ENCODE data around the gene ADGRL3. TPM values are rescaled to one million over a fixed set of nuclear protein-coding genes. Genes with fewer than 3 reads are reported as not detected.

The ADGRL3 gene
- total and polyA plus RNA-seq, 2 donors (not counting 1 experiment from before 2014, with no cell fraction given), result not detected

- ChIA-PET POLR2A (no interaction called here), CTCF (no interaction called here)
- Mint-ChIP-seq H3K27ac (no peak overlapping the region), H3K4me3 (no peak overlapping the region), H3K9me3 (ENCODE audit: insufficient read depth) (peaks cover 2% of the 10 kb centered on the region), H3K4me1 (no peaks in the 10 kb centered on the region), H3K27me3 (no peaks in the 10 kb centered on the region)
- Histone ChIP-seq H3K27ac (ENCODE audit: low read length in 2 of 2) (no peak overlapping the region), H2AFZ (ENCODE audit: insufficient read depth, low read depth, low read length, poor library complexity, severe bottlenecking) (no peak overlapping the region), H3K4me2 (replicated peaks; ENCODE audit: low read depth, low read length, poor library complexity, severe bottlenecking) (no peak overlapping the region), H3K4me1 (ENCODE audit: control insufficient read depth in 2 of 2, insufficient read depth in 2 of 2, low read length in 2 of 2) (no peaks in the 10 kb centered on the region), H3K79me2 (ENCODE audit: control insufficient read depth, insufficient read depth, low read length) (no peaks in the 10 kb centered on the region), H3K9me3 (ENCODE audit: control extremely low read depth in 1 of 3, control insufficient read depth in 2 of 3, insufficient read depth in 1 of 3, low read length in 2 of 3) (no peaks in the 10 kb centered on the region), H3K9ac (ENCODE audit: low read length) (no peak overlapping the region), H3K36me3 (replicated peaks in 1 of 2; ENCODE audit: control extremely low read depth in 1 of 2, control insufficient read depth in 1 of 2, extremely low read depth in 1 of 2, insufficient read depth in 2 of 2, low read length in 1 of 2) (no peaks in the 10 kb centered on the region), H3K27me3 (replicated peaks in 1 of 4; ENCODE audit: control extremely low read depth in 1 of 4, control insufficient read depth in 3 of 4, insufficient read depth in 4 of 4, low read length in 3 of 4) (no peaks in the 10 kb centered on the region), H4K20me1 (ENCODE audit: control insufficient read depth, insufficient read depth, low read length, poor library complexity, severe bottlenecking) (no peaks in the 10 kb centered on the region), H3K4me3 (ENCODE audit: control extremely low read depth in 1 of 5, extremely low read depth in 1 of 5, insufficient read depth in 1 of 5, low read depth in 2 of 5, low read length in 4 of 5) (no peak overlapping the region)
- ATAC-seq (ENCODE audit: low read depth) (no peak), DNase-seq (no peak)
- TF ChIP-seq, protein P1, sequence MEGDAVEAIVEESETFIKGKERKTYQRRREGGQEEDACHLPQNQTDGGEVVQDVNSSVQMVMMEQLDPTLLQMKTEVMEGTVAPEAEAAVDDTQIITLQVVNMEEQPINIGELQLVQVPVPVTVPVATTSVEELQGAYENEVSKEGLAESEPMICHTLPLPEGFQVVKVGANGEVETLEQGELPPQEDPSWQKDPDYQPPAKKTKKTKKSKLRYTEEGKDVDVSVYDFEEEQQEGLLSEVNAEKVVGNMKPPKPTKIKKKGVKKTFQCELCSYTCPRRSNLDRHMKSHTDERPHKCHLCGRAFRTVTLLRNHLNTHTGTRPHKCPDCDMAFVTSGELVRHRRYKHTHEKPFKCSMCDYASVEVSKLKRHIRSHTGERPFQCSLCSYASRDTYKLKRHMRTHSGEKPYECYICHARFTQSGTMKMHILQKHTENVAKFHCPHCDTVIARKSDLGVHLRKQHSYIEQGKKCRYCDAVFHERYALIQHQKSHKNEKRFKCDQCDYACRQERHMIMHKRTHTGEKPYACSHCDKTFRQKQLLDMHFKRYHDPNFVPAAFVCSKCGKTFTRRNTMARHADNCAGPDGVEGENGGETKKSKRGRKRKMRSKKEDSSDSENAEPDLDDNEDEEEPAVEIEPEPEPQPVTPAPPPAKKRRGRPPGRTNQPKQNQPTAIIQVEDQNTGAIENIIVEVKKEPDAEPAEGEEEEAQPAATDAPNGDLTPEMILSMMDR (IDR thresholded peaks at IDR 0.05), result no peak
- no peak for TF ChIP-seq EZH2 (IDR thresholded peaks at IDR 0.05; ENCODE audit: borderline replicate concordance, insufficient read depth, low read depth, low read length, poor library complexity, severe bottlenecking)
- intact Hi-C loops (cut with micrococcal nuclease), result no loop called here
These were observed 804.8 kb downstream of the ADGRL3 start for GRCh38 chr4:62004881-62005280.

DNA sequence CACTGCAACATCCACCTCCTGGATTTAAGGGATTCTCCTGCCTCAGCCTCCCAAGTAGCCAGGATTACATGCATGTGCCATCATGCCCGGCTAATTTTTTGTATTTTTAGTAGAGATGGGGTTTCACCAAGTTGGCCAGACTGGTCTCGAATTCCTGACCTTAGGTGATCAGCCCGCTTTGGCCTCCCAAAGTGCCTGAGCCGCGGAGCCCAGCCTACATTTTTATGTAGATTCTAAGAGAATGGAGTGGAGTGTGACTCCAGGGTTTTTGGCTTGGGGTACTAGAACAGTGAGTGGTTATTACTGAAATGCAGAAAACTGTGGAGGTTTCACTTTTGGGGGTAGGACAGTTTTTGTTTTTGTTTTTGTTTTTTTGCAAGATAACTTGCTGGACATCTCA is 806.0 kb downstream of the ADGRL3 start:
- H3K4me2 ChIP-seq (replicated peaks; ENCODE audit: low read depth, low read length, poor library complexity, severe bottlenecking), result no peak overlapping the region
- Mint-ChIP-seq H3K4me3 (no peak overlapping the region), H3K9me3 (ENCODE audit: insufficient read depth) (peaks cover 2% of the 10 kb centered on the region), H3K27ac (no peak overlapping the region), H3K27me3 (no peaks in the 10 kb centered on the region), H3K4me1 (no peaks in the 10 kb centered on the region)
- WGBS (ENCODE audit: insufficient coverage), result 89% methylated on average over 5 of the region's 5 CpGs
- H3K9me3 ChIP-seq (ENCODE audit: control extremely low read depth in 1 of 3, control insufficient read depth in 2 of 3, insufficient read depth in 1 of 3, low read length in 2 of 3), result no peaks in the 10 kb centered on the region
- no peaks in the 10 kb centered on the region for H3K36me3 ChIP-seq (replicated peaks in 1 of 2; ENCODE audit: control extremely low read depth in 1 of 2, control insufficient read depth in 1 of 2, extremely low read depth in 1 of 2, insufficient read depth in 2 of 2, low read length in 1 of 2)
- H2AFZ ChIP-seq (ENCODE audit: insufficient read depth, low read depth, low read length, poor library complexity, severe bottlenecking), result no peak overlapping the region
- TF ChIP-seq, protein P1 (IDR thresholded peaks at IDR 0.05), result no peak
- no peak for TF ChIP-seq EZH2 (IDR thresholded peaks at IDR 0.05; ENCODE audit: borderline replicate concordance, insufficient read depth, low read depth, low read length, poor library complexity, severe bottlenecking)
- no peaks in the 10 kb centered on the region for H4K20me1 ChIP-seq (ENCODE audit: control insufficient read depth, insufficient read depth, low read length, poor library complexity, severe bottlenecking)
- H3K27ac ChIP-seq (ENCODE audit: low read length in 2 of 2), result no peak overlapping the region
- DNase-seq (no peak), ATAC-seq (ENCODE audit: low read depth) (no peak)
- H3K79me2 ChIP-seq (ENCODE audit: control insufficient read depth, insufficient read depth, low read length), result no peaks in the 10 kb centered on the region
- ChIA-PET POLR2A (no interaction called here), CTCF (no interaction called here)
- no peak overlapping the region for H3K4me3 ChIP-seq (ENCODE audit: control extremely low read depth in 1 of 5, extremely low read depth in 1 of 5, insufficient read depth in 1 of 5, low read depth in 2 of 5, low read length in 4 of 5)
- intact Hi-C loops (cut with micrococcal nuclease), result no loop called here
- no peaks in the 10 kb centered on the region for H3K4me1 ChIP-seq (ENCODE audit: control insufficient read depth in 2 of 2, insufficient read depth in 2 of 2, low read length in 2 of 2)
- no peaks in the 10 kb centered on the region for H3K27me3 ChIP-seq (replicated peaks in 1 of 4; ENCODE audit: control extremely low read depth in 1 of 4, control insufficient read depth in 3 of 4, insufficient read depth in 4 of 4, low read length in 3 of 4)
- H3K9ac ChIP-seq (ENCODE audit: low read length), result no peak overlapping the region

Data from B cell (primary cell).